ENCODE results near the gene OR1L8. TPM values are rescaled to one million over a fixed set of nuclear protein-coding genes. Genes with fewer than 3 reads are reported as not detected.

OR1L8 gene
- total RNA-seq, 1 experiment from 2014 or later = not detected

DNA sequence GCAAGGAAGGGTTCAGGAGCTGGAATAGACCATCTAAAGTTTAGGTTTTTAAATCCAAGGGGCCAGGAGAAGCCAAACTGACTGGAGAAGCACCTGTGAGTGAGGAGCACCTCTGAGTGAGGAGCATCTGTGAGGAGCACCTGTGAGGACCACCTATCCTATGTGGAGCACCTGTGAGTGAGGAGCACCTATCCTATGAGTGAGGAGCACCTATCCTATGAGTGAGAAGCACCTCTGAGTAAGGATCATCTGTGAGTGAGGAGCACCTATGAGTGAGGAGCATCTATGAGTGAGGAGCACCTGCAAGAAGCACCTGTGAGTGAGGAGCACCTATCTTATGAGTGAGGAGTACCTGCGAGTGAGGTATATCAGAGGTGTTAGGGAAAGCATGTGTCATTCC, 23.4 kb upstream of the OR1L8 start:
- Mint-ChIP-seq H3K4me1 (ENCODE audit: low read depth, unreplicated experiment) (no peaks in the 10 kb centered on the region), H3K9me3 (ENCODE audit: unreplicated experiment) (no peaks in the 10 kb centered on the region), H3K27me3 (ENCODE audit: insufficient read depth, unreplicated experiment) (peaks cover 17% of the 10 kb centered on the region), H3K27ac (ENCODE audit: unreplicated experiment) (no peak overlapping the region), H3K4me3 (ENCODE audit: unreplicated experiment) (no peak overlapping the region), H3K36me3 (ENCODE audit: insufficient read depth, unreplicated experiment) (no peaks in the 10 kb centered on the region)
- intact Hi-C loops (cut with micrococcal nuclease; ENCODE audit: unreplicated experiment) = no loop called here
- H3K36me3 ChIP-seq (ENCODE audit: control insufficient read depth, insufficient read depth, low read length) = no peaks in the 10 kb centered on the region
- no peaks in the 10 kb centered on the region for H3K4me1 ChIP-seq
- CTCF ChIA-PET = no interaction called here
- DNase-seq = no peak
- no peak overlapping the region for H3K4me3 ChIP-seq (ENCODE audit: low read depth, low read length)
- H3K27me3 ChIP-seq (replicated peaks; ENCODE audit: control insufficient read depth, insufficient read depth, low read length) = no peaks in the 10 kb centered on the region
- BruUV-seq (replicated peaks) = no TSS peak
- POLR2A ChIA-PET = no interaction called here
- TF ChIP-seq, protein P1, sequence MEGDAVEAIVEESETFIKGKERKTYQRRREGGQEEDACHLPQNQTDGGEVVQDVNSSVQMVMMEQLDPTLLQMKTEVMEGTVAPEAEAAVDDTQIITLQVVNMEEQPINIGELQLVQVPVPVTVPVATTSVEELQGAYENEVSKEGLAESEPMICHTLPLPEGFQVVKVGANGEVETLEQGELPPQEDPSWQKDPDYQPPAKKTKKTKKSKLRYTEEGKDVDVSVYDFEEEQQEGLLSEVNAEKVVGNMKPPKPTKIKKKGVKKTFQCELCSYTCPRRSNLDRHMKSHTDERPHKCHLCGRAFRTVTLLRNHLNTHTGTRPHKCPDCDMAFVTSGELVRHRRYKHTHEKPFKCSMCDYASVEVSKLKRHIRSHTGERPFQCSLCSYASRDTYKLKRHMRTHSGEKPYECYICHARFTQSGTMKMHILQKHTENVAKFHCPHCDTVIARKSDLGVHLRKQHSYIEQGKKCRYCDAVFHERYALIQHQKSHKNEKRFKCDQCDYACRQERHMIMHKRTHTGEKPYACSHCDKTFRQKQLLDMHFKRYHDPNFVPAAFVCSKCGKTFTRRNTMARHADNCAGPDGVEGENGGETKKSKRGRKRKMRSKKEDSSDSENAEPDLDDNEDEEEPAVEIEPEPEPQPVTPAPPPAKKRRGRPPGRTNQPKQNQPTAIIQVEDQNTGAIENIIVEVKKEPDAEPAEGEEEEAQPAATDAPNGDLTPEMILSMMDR (IDR thresholded peaks at IDR 0.05; ENCODE audit: insufficient read depth in 1 of 2, low read depth in 1 of 2, low read length in 1 of 2, severe bottlenecking in 1 of 2, unreplicated experiment in 1 of 2) = no peak
- H3K9me3 ChIP-seq = no peaks in the 10 kb centered on the region

DNA sequence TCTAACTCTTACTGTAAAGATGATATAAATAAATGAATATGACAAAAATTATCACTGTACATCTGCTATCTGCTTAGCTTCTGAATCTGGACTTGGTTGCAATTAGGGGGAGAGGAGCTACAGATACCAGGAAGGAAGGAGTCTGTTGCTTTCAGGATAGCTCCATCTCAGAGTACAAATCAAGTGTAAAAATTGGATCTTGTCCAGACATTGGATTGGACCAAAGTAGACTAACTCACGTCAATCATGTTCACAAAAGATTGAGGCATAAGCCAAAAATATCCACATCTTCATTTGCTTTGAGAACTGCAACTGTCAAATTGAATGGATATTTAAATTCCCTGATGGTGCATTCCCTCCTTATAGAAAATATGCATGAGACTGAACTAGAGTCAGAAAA, 22.5 kb upstream of the OR1L8 start:
- H3K27me3 Mint-ChIP-seq (ENCODE audit: insufficient read depth, unreplicated experiment) = peaks cover 15% of the 10 kb centered on the region
- H3K4me3 ChIP-seq (ENCODE audit: low read depth, low read length) = no peak overlapping the region
- TF ChIP-seq, protein P1 (IDR thresholded peaks at IDR 0.05; ENCODE audit: insufficient read depth in 1 of 2, low read depth in 1 of 2, low read length in 1 of 2, severe bottlenecking in 1 of 2, unreplicated experiment in 1 of 2) = no peak

DNA sequence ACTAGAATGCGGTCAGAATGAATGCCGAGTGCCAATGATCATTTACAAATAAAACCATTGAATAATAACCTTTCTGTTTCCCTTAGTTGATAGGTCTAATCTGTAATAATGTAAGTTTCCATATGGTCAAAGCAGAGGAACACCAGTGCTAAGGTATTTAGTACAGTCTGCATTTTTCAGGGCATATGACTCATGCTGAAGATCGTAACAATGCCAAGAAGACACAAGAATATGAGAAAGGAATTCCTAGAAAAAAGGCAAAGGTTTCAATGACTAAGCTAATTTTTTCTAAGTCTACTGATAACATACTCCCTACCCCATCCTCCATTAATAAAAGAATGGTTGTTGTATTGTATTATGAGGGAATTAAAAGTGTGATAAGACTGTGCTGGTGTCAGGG, 2.8 kb downstream of the OR1L8 start:
- BruUV-seq (replicated peaks) = no TSS peak
- no peak overlapping the region for H3K4me3 Mint-ChIP-seq (ENCODE audit: unreplicated experiment)
- intact Hi-C loops (cut with micrococcal nuclease; ENCODE audit: unreplicated experiment) = no loop called here
- ChIA-PET CTCF (no interaction called here), POLR2A (no interaction called here)
- Histone ChIP-seq H3K9me3 (0 out of 2 replicates have a peak, but pooled peaks cover 3% of the 10 kb centered on the region), H3K27me3 (replicated peaks; ENCODE audit: control insufficient read depth, insufficient read depth, low read length) (no peaks in the 10 kb centered on the region), H3K36me3 (ENCODE audit: control insufficient read depth, insufficient read depth, low read length) (no peaks in the 10 kb centered on the region), H3K4me1 (no peaks in the 10 kb centered on the region), H3K4me3 (ENCODE audit: low read depth, low read length) (no peak overlapping the region)
- no peaks in the 10 kb centered on the region for H3K9me3 Mint-ChIP-seq (ENCODE audit: unreplicated experiment)
- no peak overlapping the region for H3K27ac Mint-ChIP-seq (ENCODE audit: unreplicated experiment)
- no peak for DNase-seq
- H3K36me3 Mint-ChIP-seq (ENCODE audit: insufficient read depth, unreplicated experiment) = no peaks in the 10 kb centered on the region
- TF ChIP-seq, protein P1 (IDR thresholded peaks at IDR 0.05; ENCODE audit: insufficient read depth in 1 of 2, low read depth in 1 of 2, low read length in 1 of 2, severe bottlenecking in 1 of 2, unreplicated experiment in 1 of 2) = no peak
- H3K4me1 Mint-ChIP-seq (ENCODE audit: low read depth, unreplicated experiment) = no peaks in the 10 kb centered on the region
- no peaks in the 10 kb centered on the region for H3K27me3 Mint-ChIP-seq (ENCODE audit: insufficient read depth, unreplicated experiment)

More for the DNA sequence above, 22.5 kb upstream of the OR1L8 start:
- Mint-ChIP-seq H3K36me3 (ENCODE audit: insufficient read depth, unreplicated experiment) (no peaks in the 10 kb centered on the region), H3K4me1 (ENCODE audit: low read depth, unreplicated experiment) (no peaks in the 10 kb centered on the region), H3K9me3 (ENCODE audit: unreplicated experiment) (no peaks in the 10 kb centered on the region), H3K4me3 (ENCODE audit: unreplicated experiment) (no peak overlapping the region), H3K27ac (ENCODE audit: unreplicated experiment) (no peak overlapping the region)
- no peaks in the 10 kb centered on the region for H3K27me3 ChIP-seq (replicated peaks; ENCODE audit: control insufficient read depth, insufficient read depth, low read length)
- H3K4me1 ChIP-seq = no peaks in the 10 kb centered on the region
- no peaks in the 10 kb centered on the region for H3K9me3 ChIP-seq
- no TSS peak for BruUV-seq (replicated peaks)
- DNase-seq = no peak
- intact Hi-C loops (cut with micrococcal nuclease; ENCODE audit: unreplicated experiment) = no loop called here
- ChIA-PET POLR2A (no interaction called here), CTCF (no interaction called here)
- H3K36me3 ChIP-seq (ENCODE audit: control insufficient read depth, insufficient read depth, low read length) = no peaks in the 10 kb centered on the region

Data from Caco-2 (cell line).